Measurements from ENCODE around the gene CT47C1. TPM values are rescaled to one million over a fixed set of nuclear protein-coding genes. Genes with fewer than 3 reads are reported as not detected.

CT47C1 gene
- polyA plus RNA-seq, 4 donors = not detected

DNA sequence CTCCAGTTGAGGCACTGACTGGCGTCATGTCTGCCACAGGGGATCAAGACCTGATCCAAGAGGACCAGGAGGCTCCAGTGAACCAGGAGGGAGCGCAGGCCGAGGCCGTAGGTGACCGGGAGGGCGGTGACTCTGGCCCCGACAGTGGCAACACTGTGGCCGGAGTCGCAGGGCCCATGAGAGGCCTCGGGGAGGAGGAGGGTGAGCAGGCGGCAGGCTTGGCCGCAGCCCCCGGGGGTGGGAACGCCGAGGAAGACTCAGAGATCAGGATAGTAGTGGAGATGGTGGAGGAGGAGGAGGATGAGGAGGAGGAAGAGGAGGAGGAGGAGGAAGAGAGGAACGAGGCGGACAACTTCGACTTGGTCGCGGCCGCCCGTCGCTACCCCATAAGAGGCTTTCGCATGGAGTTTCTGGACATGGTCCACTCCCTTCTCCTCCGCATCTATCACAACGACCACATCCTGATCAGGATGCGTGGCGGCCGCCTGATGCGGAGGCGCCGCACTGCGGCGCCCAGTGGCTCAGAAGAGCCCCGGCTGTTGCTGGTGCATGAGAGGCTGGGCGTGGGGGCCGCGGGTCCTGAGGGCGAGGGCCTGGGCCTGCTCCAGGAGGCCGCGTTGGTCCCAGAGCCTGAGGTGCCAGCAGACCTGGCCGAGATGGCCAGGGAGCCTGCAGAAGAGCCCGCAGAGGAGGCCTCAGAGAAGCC, 560 bp downstream of the CT47C1 start:
- DNase-seq (ENCODE audit: low read depth in 4 of 4, low spot score in 3 of 4) = no peak

DNA sequence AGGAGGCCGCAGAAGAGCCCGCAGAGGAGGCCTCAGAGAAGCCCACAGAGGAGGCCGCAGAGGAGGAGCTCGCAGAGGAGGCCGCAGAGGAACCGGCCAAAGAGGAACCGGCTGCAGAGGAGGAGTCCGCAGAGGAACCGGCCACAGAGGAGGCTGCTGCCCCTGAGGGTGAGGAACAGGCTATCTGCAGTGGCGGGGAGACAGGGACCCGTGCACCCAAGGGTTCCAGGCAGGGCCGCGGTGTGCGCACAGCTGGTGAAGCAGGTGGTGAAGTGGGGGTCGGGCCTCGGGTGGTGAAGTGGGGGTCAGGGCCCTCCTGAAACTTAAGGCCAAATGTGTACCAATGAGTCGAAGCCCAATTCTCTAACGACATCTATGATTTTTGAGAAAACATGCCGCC, 1.1 kb downstream of the CT47C1 start:
- no peak for DNase-seq (ENCODE audit: low read depth in 4 of 4, low spot score in 3 of 4)

DNA sequence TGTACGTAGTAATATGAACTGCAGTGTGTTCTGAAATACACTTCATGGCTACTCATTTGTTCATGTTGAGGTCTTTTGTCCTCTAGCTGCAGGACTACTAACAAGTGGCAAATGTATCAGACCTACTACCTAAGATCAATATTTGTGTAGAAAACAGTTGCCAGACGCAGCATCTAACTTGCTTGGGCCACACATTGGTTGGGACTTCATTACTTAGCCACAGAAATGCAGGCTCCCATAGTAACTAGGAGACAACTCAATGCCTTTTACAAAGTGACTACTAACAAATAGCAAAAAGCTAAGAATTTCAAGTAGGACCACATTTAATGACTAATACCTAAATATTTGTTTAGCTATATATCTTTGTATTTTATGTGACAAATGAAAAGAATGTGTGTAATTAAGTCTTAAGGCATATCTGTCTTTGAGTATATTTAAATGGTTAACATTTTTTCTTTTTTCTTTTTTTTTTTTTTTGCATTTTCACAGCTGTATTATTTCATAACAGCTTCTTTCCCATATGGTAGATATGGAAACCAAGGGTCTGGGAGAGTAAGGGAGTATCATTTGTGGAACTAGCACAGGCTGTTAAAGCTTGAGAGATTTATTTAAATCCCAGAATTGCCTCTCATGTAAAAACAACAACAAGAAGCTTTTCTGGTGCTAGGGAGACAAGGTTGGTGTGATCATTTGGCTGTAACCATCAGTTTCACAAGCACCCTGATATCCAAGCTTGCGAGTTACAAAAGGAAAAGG, 2.7 kb downstream of the CT47C1 start:
- DNase-seq (ENCODE audit: low read depth in 4 of 4, low spot score in 3 of 4) = no peak

DNA sequence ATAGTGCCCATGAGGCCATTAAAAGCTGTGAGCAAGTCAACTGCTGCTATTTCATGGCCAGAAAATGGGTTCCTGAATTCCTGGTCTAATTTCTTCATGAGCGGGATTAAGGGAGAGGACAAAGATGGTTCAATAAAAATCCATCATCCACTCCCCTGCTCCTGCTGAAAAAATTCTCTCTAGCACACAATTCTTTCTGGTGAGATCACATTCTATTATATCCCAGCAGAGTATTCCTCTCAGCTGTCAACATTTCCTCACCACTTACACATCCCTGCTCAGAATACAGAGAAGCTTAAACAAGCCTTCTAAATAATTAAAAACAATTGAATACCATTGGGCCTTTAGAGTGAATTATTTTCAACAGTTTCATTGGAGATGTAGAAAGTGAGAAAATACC, 9.5 kb downstream of the CT47C1 start:
- no peak for DNase-seq (ENCODE audit: low read depth in 4 of 4, low spot score in 3 of 4)

DNA sequence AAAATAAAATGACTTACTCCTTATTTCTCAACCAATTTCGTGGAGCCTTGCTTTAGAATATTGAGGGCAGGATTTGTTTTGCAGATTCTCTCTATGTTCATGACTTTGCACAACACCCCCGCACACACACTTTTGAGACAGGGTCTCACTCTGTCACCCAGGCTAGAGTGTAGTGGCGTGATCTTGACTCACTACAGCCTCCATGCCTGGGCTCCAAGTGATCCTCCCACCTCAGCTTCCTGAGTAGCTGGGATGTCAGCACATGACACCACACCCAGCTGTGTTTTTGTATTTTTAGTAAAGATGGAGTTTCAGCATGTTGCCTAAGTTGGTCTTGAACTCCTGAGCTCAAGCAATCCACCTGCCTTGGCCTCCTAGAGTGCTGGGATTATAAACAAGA, 12.0 kb downstream of the CT47C1 start:
- DNase-seq (ENCODE audit: low read depth in 4 of 4, low spot score in 3 of 4) = no peak

DNA sequence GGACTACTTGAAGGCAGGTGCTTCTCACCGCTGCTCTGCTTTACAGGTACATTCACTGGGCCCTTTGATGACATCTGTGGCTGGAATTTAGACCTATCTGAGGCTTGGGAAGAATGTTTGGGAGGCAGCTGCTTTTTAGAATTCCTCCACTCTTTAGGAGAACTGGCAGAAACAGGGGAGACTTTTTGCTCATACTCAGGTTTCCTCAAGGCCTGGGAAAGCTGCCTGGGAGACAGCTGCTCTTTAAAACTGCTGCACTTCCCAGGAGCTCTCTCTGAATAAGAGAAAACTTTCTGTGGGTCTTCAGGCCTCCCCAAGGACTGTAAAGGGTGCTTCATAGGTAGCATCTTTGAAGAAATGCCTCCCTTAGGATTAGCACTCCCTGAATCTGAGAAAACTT, 14.3 kb downstream of the CT47C1 start:
- no peak for DNase-seq (ENCODE audit: low read depth in 4 of 4, low spot score in 3 of 4)

DNA sequence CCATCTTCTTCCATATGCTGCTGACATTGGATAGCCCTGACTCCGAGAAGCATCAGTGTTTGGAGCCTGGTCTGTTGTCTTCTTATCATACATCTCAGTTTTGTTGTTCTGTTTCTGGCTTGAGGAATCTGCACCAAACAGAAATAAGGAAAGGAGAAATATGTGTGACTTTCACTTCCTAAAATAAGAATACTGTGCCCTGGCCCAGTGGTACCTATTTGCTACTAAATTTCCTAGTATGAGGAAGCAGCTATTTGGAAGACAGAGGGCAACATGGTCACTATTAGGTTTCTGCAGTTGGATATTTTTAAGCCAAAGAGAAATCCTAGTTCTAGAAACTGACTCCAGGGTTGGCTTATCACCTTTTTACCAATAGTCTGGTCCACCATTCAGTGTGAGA, 16.8 kb downstream of the CT47C1 start:
- DNase-seq (ENCODE audit: low read depth in 4 of 4, low spot score in 3 of 4) = no peak

DNA sequence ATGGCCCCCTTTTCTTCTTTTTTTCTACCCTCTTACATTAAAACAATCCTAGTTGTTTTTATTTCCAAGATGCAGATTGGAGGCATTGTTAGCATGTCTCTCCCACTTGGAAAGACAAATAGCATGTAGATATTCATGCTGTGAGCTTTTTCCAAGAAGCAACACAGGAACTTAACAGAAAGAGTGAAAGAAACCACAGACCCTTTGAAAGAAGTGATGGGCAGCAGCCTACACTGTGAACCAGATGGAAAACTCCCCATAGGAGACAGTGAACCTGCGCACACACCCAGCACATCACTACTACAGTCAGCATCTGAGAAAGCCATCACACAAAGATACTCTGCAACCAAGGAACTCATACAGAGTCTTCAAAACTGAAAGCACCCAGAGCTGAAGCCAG, 17.8 kb downstream of the CT47C1 start:
- DNase-seq (ENCODE audit: low read depth in 4 of 4, low spot score in 3 of 4) = no peak

DNA sequence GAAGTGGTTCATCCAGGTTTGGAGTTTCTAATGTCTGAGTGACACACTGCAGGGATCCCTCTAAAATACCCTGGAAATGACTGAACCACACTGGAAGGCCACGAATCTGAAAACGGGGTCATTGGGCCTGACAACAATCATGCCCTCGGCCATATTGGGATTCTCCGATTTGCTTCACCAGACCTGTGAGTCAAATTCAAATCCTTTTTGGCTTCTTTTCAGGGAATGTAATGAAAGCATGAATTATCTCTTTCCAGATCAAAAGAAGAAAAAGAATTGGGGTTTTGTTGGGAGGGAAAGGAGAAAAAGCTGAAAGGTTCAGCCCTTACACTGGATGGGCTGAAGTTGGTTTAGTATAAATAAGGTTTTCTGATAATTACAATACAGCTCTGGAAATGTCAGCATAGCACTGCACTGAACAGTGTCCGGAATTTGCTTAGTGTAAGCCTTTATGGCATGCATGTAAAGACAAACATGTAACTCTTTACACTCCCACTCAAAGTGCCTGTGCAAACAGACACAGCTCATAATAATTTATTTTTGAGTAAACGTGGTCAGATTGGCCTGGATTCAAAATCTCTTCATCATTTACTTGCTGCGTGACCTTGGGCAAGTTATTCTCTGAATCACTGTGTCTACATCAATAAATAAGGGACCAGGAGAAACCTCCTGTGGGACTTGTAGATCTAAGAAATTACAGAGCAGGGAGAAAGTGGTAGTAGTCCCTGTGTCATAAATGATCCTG, 21.4 kb downstream of the CT47C1 start:
- DNase-seq (ENCODE audit: low read depth in 4 of 4, low spot score in 3 of 4) = no peak

DNA sequence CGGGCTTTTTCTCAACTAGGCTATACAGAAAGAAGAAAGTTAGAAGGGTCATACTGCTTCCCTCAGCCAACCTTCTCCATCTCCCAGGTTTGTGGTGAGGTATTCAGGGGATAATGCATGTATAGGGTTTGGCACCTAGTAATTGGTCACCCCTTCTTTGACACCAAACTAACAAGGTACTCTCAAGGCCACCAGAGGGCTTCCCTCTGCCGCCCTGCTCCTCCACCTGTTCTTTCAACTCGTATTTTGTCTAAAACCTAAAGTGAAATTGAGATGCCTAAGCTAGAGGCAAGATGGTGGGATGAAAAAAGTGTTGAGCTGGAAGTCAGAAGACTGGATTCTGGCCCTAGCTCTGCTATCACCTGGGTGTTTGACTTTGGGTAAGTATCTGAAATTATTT, 22.0 kb downstream of the CT47C1 start:
- DNase-seq (ENCODE audit: low read depth in 4 of 4, low spot score in 3 of 4) = no peak

DNA sequence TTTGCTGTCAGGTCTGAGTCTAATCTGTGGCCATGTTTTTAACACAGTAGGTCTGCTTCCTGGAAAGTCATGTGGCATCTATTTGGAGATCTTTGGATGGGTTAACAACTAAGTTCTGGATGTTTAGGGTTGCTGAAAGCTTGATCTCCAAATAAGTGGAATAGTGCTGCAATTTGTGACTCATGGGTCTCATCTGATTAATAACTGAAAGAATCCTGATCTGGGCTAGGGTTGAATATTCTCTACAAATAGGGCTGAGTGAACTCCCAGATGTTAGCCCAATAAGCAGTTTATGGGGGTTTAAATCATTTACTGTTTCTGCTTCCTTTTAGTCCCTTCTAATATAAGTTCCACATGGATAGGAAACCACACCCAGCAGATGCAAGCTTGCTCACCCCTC, 23.1 kb downstream of the CT47C1 start:
- no peak for DNase-seq (ENCODE audit: low read depth in 4 of 4, low spot score in 3 of 4)

DNA sequence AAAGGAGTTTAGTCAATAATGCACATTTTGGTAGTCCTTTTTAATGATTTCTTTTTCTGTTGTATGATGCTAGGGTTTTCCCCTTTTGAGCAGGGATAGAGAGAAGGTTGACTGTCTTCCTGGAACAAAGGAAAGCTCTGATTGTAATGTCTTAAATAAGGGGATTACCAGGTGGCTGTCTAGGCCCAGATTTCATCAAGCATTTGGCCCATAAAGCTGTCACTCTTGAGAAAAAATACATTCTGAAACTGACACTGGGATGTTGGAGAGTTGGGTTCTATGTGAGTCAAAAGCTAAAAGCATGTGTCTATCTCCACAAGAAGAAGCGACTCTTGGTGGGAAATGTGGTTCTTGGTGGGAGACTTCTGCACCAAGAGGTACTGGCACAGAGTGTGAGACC, 28.4 kb downstream of the CT47C1 start:
- DNase-seq (ENCODE audit: low read depth in 4 of 4, low spot score in 3 of 4) = no peak

DNA sequence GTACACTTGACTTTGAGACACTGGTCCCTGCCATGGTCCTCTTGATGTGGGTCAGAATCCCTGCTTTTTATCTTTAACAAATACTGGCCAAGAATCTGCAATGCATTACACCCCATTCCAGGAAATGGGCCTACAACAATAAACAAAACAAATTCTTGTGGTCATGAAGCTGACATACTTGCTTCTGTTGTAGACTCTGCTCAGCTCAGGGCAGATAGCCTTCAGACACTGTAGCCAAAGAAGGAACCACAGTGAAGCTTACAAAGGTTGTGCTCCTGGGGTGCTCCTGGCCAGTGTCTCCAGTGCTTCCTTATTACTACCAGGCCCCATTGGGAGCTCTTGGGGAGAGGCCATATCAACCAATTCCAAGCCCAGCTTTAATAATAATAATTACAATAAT, 33.0 kb downstream of the CT47C1 start:
- DNase-seq (ENCODE audit: low read depth in 4 of 4, low spot score in 3 of 4) = no peak

DNA sequence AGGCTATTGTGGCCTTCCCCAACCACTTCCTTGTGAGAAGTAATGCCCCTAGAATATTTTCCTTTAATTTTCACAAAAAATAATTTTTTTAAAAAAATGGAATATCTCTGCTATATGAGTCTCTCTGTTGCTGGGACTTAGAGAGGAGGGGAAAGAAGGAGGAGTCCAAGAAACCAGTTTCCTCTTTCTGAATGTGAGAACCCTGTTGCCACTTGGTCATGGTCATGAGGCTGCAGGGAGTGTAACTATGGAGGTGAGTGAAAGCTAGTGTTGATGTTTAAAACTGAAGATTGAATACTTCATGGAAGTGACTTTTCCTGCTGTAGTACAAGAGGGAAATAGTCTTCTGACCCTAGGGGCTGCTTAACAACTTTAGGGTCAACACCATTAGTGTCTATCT, 34.4 kb downstream of the CT47C1 start:
- no peak for DNase-seq (ENCODE audit: low read depth in 4 of 4, low spot score in 3 of 4)

DNA sequence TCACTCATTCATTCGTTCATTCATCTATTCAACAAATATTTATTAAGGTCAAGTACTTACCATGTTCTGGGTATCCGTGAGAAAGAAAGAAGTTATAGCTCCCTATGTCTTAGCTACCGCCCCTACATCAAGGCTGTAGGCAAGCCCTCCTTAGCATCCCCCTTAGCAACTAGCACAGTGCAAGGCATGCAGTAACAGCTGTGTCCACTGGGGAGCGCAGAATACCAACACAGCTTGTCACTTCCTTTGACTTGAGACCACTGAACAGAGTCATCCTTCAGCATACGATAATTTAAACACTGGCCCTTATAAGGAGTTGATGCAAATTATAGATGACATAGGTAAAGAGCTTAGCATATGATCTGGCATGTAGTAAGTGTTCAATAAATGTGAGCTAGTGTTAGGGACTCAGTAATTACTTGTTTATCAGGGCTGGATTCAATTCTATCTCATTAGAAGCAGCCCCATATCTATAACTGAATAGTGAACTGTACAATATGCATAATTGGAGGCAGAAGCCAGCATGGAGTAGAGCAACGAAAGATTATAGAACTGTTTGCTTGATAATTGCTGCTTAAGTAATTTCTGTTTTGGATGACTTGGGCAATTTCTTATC, 46.1 kb downstream of the CT47C1 start:
- DNase-seq (ENCODE audit: low read depth in 4 of 4, low spot score in 3 of 4) = peak in 1 of 4 donors; percentile 19

DNA sequence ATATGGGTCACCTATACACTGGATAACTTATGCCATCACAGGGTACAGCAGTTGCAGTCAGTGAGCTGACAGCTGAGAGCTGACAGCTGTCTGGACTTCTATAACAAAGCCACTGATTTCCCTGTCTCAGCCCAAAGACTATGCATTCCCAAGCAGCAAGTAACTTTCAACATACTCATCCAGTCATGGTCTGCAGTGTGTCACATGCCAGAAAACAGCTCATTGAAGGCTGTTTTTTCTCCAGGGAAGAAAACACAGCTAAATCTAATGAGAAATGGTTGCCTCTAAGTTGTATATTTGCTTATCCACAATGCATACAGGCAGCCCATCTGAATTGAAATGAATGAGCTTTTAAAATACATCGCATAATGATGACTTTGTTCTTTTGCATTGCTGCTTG, 48.5 kb downstream of the CT47C1 start:
- no peak for DNase-seq (ENCODE audit: low read depth in 4 of 4, low spot score in 3 of 4)

Other genes starting within 250 kb of the CT47C1 start
- 1 to 10 TPM in 3 of 4 donors, under 1 TPM in 1; 0.85 to 5.1 (median 1.1) TPM for gene ZCCHC12, start 249.2 kb upstream of the CT47C1 start, polyA plus RNA-seq (ENCODE audit: insufficient read length in 4 of 4)
- 1 to 10 TPM in 3 of 4 donors, under 1 TPM in 1; 0.79 to 1.6 (median 1.1) TPM for gene LONRF3, start 98.4 kb upstream of the CT47C1 start, polyA plus RNA-seq (ENCODE audit: insufficient read length in 4 of 4)
- 10 to 100 TPM in 1 of 4 donors, 1 to 10 TPM in 3; 1.3 to 10.6 (median 2.8) TPM for gene KIAA1210, start 54.8 kb downstream of the CT47C1 start, polyA plus RNA-seq (ENCODE audit: insufficient read length in 4 of 4)
- 100 to 1,000 TPM; 251 to 492 (median 304) TPM for gene PGRMC1, start 163.3 kb downstream of the CT47C1 start, polyA plus RNA-seq (ENCODE audit: insufficient read length in 4 of 4)